HG03354 (cell line): ENCODE measurements around the gene SYVN1.
"Not testable (repeated sequence)": the region's sequence is repeated elsewhere in the genome, so short reads cannot be mapped to it uniquely, and the experiment has no call there.

Experiments used
- ATAC-seq: cut with Tn5 transposase; IDR thresholded peaks from one replicate; pipeline ENCODE4 v1.9.1; 2021; ENCODE audit warnings: mild to moderate bottlenecking; ENCODE audit not compliant: unreplicated experiment, poor library complexity, severe bottlenecking

The SYVN1 gene

GRCh38 chr11:65128182-65129145 is 5.9 kb downstream of the SYVN1 start:
- no peak for ATAC-seq

DNA sequence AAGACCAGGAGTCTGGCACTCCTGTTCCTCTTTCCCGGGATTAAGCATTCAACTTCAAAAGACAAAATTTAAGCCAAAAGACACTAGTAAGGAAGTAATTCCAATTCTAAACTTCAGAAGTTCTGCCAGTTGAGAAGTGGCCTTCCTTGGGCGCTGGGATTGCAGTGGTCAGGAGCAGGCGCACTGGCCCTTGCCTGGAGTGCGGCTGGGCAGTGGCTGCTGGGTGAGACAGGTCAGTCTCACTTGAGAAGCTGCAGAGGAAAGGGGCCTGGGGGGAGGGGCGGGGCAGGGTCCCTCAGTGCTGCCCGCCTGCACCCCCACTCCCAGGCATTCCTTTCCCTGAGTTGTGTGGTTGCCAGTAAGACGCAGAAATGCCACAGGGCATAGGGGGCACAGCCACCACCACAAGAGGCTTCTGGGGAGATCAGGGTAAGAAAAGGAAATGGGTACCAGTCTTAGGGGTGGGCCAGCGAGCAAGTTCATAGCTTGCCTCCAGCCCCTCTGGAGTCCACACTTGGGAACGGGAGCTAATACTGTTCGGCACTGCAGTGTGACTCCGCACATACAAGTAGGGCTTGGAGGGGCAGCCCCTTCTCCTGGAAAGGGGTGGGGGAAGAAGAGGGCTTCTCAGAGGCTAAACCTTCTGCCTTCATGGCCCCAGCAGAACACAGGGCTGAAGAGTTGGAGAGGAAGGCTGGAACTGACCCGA is 6.7 kb downstream of the SYVN1 start:
- no peak for ATAC-seq

- ATAC-seq, result no peak
Observed at GRCh38 chr11:65126624-65127274, 7.6 kb downstream of the SYVN1 start.

- ATAC-seq, result no peak
Observed at GRCh38 chr11:65125197-65126056, 8.9 kb downstream of the SYVN1 start.

DNA sequence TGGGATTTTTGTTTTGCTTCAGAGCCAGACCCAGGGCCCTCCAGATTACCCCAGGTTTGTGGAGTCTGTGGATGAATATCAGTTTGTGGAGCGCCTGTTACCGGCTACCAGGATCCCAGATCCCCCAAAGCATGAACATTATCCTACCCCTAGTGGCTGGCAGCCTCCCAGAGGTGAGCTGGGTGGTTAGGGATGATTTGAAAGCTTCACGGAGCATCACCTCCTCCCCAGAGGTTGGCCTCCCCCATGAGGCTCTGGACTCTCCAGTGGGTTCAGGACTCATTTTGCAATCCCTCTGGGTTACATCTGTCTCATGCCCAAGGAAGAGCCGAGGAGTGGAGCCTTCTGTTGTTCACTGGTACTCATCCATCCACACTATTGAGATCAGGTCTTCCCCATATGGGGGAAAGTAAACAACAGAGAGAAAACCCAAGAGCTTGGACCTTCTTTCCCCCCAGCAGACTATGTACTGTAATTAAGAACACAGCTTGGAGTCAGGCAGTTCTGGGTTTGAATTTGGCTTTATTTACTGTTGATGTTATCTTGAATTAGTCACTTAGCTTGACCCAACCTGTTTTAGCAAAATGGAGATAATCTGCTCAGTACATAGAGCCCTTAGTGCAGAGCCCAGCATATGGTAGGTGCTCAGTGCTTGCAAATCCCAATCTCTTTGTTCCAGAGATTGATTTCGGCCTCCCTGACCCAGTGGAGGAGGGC is 9.7 kb downstream of the SYVN1 start:
- no peak for ATAC-seq

- ATAC-seq, result peak; percentile 67
Observed at GRCh38 chr11:65121865-65122696, 12.2 kb downstream of the SYVN1 start, which contains the start of the genes FAU and MRPL49. FAU (minus strand) TSS chr11:65122134; CDS start chr11:65121813, 321 bp downstream. MRPL49 (plus strand) TSS chr11:65122321; CDS start chr11:65122347, 26 bp downstream.

DNA sequence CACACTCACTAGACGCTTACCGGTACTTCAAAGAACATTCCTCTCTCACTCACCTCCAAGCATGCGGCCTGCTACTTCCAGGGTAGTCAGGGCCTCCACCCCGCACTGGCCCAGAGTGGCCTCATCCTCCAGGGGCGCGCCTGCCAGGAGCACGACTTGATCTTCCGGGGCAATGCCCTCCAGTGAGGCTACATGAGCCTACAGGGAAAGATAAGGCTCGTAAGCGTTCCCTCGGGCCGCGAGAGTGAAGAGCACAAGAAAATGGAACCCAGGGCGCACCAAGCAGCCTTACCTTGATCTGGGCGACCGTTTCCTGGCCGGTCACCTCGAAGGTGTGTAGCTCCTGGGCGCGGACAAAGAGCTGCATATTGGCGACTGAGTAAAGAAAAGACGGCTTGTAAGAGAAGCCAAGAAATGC is 12.9 kb downstream of the SYVN1 start:
- ATAC-seq, result no peak

- no peak for ATAC-seq
Observed at GRCh38 chr11:65120831-65121230, 13.5 kb downstream of the SYVN1 start.

DNA sequence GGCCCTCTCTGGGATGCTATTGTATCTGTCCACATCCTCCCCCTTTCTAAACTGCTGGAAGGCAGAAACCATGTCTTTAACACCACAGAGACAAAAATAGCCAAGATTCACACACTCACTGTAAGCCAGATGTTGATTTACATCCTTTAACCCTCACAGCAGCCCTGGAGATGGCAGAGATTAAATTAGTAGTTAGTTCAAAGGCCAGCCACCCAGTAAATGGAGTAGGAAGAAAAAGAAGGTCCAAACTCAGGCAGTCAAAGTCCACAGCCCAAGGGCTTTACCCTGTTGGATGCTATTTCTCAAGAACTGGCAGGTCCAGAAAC is 14.7 kb downstream of the SYVN1 start:
- ATAC-seq, result no peak

DNA sequence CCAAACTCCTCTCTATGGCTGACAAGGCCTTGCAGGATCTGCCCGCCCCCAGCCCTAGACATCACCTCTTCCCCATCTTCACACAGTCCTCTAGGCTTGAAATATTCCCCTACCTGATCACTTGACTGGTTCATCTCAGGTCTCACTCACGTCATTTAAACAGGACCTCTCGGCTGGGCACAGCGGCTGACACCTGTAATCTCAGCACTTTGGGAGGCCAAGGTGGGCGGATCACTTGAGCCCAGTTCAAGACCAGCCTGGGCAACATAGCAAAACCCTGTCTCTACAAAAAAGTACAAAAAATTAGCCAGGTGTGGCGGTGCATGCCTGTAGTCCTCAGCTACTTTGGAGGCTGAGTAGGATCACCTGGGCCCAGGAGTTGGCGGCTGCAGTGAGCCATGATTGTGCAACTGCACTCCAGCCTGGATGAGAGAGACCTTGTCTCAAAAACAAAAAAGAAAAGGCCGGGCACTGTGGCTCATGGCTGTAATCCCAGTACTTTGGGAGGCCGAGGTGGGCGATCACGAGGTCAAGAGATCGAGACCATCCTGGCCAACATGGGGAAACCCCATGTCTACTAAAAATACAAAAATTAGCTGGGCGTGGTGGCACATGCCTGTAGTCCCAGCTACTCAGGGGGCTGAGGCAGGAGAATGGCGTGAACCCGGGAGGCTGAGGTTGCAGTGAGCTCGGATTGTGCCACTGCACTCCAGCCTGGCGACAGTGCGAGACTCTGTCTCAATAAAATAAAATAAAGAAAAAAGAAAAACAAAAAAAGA is 15.2 kb downstream of the SYVN1 start:
- ATAC-seq, result not testable (repeated sequence)

GRCh38 chr11:65118097-65118837 is 16.1 kb downstream of the SYVN1 start:
- ATAC-seq, result no peak

- peak; percentile 72 for ATAC-seq
Observed at GRCh38 chr11:65117206-65118096, 16.9 kb downstream of the SYVN1 start, which contains the start of gene ZNHIT2. ZNHIT2 (minus strand) TSS chr11:65117701; CDS start chr11:65117653, 48 bp downstream.

- ATAC-seq, result no peak
Observed at GRCh38 chr11:65116370-65117205, 17.7 kb downstream of the SYVN1 start.

DNA sequence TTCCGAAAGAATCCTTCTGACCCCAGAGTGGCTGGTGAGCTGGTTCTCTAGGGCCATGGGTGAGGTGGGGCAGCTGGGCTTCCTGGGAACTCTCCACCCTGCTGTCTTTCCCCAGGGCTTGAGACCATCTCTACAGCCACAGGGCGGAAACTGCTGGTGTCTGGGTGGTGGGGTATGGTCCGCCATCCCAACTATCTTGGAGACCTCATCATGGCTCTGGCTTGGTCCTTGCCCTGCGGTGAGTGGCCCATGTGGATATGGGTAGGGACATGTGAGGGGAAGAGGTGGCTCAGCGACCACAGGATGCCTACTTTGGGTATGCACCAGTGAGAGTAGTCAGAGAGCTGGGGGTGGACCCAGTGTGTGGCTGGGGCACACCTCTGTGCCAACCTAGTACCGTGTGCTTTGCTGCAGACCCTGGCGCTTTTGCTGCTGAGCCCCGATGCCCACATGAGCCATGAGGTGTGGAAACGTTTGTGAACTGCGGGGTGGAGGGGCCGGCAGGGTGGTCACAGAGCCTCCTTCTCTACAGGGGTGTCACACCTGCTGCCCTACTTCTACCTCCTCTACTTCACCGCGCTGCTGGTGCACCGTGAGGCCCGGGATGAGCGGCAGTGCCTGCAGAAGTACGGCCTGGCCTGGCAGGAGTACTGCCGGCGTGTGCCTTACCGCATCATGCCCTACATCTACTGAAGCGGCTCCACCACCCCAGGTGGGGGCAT is 18.8 kb downstream of the SYVN1 start:
- no peak for ATAC-seq
